Lower lobe of right lung (tissue), 2 donors: ENCODE measurements around the gene GLMP. TPM values are rescaled to one million over a fixed set of nuclear protein-coding genes. Genes with fewer than 3 reads are reported as not detected.
"Not testable (repeated sequence)": the region's sequence is repeated elsewhere in the genome, so short reads cannot be mapped to it uniquely, and the experiment has no call there.

Source experiments
- ATAC-seq, 2 donors: fragments of 200-7000 bp; cut with Tn5 transposase; one replicate each; pipeline ENCODE4 v1.9.1; 2020 to 2022; ENCODE audit warnings: mild to moderate bottlenecking in 2 of 2, moderate library complexity in 2 of 2
- DNase-seq: peaks from one replicate; pipeline ENCODE4 v3.0.0-alpha.2; 2020
- H3K27ac ChIP-seq: fragments of 200-600 bp; one replicate; pipeline ENCODE4 v1.8.0; 2022
- H3K27me3 ChIP-seq: fragments of 200-600 bp; one replicate; pipeline ENCODE4 v1.8.0; 2022; ENCODE audit warnings: low read depth
- H3K36me3 ChIP-seq: fragments of 200-600 bp; one replicate; pipeline ENCODE4 v1.8.0; 2022; ENCODE audit warnings: mild to moderate bottlenecking
- H3K4me1 ChIP-seq: fragments of 200-600 bp; one replicate; pipeline ENCODE4 v1.8.0; 2022
- H3K4me3 ChIP-seq: fragments of 200-600 bp; one replicate; pipeline ENCODE4 v1.8.0; 2022; ENCODE audit warnings: mild to moderate bottlenecking
- H3K9me3 ChIP-seq: fragments of 200-600 bp; one replicate; pipeline ENCODE4 v1.8.0; 2022
- intact Hi-C: fragments of 100-400 bp; cut with DNase I; formaldehyde crosslinking; loops from one replicate; pipeline ENCODE4 v1.11.0; 2022
- total RNA-seq: library from RNA; stranded (reverse); fragmentation: NEBNext Ultra II Directional; extraction: Animal tissue kit (Norgen Biotek cat#: 25700); gene quantifications from one replicate; pipeline ENCODE4 v1.2.1, GENCODE V29; 2021
- TF ChIP-seq, protein P1 (sequence below): fragments of 200-600 bp; IDR thresholded peaks from one replicate; pipeline ENCODE4 v1.8.0; 2022; ENCODE audit warnings: antibody characterized with exemption, mild to moderate bottlenecking
- donor health status: DM: no; HTN: yes; CAD: no; lungs with severe emphysema.

GLMP gene
- total RNA-seq, 1 donor from 2014 or later: 53.7 TPM

DNA sequence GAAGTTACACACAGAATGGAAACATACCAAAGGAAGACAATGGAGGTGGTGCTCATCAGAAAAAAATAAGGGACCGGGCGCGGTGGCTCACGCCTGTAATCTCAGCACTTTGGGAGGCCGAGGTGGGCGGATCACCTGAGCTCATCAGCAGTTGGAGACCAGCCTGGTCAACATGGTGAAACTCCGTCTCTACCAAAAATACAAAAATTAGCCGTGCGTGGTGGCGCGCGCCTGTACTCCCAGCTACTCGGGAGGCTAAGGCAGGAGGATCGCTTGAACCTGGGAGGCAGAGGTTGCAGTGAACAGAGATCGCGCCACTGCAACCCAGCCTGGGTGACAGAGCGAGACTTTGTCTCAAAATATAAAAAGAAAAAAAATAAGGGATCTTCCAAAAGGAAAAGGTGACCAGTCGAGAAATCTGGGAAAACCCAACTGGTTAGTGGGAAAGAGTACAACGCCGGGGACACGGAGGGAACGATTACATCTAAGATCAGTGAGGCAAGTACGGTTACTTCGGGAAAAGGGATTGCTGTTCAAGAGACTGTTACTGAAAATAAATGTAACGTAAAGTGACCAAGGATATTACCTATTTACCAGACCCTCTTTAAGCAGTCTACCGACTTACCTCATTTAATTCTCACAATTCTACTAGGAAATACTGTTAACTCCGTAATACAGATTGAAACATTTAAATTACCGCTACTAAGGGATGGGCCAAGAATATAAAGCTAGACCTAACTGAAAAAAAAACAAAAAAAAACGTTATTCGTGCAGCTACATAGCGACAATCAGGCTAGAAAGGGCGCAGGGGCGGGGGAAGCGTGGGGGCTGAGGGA, 41.8 kb upstream of the GLMP start:
- H3K27ac ChIP-seq: peak overlapping the region; percentile 54
- peak overlapping the region; percentile 70 for H3K4me3 ChIP-seq
- H3K27me3 ChIP-seq: no peaks in the 10 kb centered on the region
- ATAC-seq (peak in 1 of 2 donors; percentile 3), DNase-seq (no peak)
- TF ChIP-seq, protein P1, sequence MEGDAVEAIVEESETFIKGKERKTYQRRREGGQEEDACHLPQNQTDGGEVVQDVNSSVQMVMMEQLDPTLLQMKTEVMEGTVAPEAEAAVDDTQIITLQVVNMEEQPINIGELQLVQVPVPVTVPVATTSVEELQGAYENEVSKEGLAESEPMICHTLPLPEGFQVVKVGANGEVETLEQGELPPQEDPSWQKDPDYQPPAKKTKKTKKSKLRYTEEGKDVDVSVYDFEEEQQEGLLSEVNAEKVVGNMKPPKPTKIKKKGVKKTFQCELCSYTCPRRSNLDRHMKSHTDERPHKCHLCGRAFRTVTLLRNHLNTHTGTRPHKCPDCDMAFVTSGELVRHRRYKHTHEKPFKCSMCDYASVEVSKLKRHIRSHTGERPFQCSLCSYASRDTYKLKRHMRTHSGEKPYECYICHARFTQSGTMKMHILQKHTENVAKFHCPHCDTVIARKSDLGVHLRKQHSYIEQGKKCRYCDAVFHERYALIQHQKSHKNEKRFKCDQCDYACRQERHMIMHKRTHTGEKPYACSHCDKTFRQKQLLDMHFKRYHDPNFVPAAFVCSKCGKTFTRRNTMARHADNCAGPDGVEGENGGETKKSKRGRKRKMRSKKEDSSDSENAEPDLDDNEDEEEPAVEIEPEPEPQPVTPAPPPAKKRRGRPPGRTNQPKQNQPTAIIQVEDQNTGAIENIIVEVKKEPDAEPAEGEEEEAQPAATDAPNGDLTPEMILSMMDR: no peak
- peaks cover 36% of the 10 kb centered on the region for H3K36me3 ChIP-seq
- H3K4me1 ChIP-seq: peaks cover 21% of the 10 kb centered on the region
- no peaks in the 10 kb centered on the region for H3K9me3 ChIP-seq
- intact Hi-C loops: no loop called here

DNA sequence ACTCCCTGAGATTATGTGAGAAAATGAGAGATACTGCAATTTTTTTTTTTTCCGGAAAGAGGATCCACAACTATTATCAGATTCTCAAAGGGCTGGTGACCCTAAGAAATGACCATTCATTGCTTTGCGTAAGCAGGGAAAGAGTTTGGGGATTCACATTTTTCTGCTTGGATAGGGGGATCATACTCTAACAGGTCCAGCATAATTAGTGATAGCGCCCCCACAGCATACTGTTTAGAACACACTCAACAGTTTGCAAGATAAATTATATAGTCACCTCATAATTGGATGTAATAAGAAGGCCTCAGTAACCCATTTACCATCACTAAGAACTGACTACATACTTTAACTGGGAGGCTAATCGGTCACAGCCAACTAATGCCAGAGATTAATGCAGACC, 40.8 kb upstream of the GLMP start:
- TF ChIP-seq, protein P1: no peak
- H3K4me1 ChIP-seq: peaks cover 21% of the 10 kb centered on the region
- ATAC-seq (no peak), DNase-seq (no peak)
- no peaks in the 10 kb centered on the region for H3K27me3 ChIP-seq
- H3K27ac ChIP-seq: no peak overlapping the region
- H3K36me3 ChIP-seq: peaks cover 46% of the 10 kb centered on the region
- intact Hi-C loops: no loop called here
- peak overlapping the region; percentile 70 for H3K4me3 ChIP-seq
- H3K9me3 ChIP-seq: no peaks in the 10 kb centered on the region

DNA sequence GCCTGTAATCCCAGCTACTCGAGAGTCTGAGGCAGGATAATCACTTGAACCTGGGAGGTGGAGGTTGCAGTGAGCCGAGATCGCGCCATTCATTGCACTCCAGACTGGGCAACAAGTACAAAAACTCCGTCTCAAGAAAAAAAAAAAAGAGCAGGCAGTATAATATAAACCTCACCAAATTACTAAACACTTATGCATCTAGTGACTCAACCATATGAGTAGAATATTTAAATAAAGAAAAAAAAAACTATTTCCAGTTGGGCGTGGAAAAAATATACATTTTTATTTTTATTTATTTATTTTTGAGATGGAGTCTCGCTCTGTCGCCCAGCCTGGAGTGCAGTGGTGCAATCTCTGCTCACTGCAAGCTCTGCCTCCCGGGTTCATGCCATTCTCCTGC, 27.7 kb upstream of the GLMP start:
- H3K36me3 ChIP-seq: peaks cover 84% of the 10 kb centered on the region
- intact Hi-C loops, H3K27ac ChIP-seq, H3K4me1 ChIP-seq, ATAC-seq, DNase-seq, H3K9me3 ChIP-seq, H3K4me3 ChIP-seq, H3K27me3 ChIP-seq: not testable (repeated sequence)

DNA sequence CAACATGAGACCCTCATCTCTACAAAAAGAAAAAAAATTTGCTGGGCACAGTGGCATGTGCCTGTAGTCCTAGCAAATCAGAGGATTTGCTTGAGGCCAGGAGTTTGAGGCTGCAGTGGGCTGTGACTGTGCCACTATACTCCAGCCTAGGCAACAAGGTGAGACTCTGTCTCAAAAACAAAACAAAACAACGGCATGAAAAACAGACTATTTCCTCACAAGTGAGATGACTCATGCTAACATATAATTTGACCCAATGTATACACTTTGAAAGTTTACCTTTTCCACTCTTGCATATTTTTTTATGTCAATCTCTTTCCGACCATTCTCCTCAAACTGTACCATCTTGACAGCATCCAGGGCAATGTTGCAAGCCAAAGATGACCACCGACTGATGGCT, 25.1 kb upstream of the GLMP start:
- no peaks in the 10 kb centered on the region for H3K9me3 ChIP-seq
- no peaks in the 10 kb centered on the region for H3K4me1 ChIP-seq
- intact Hi-C loops: no loop called here
- peaks cover 100% of the 10 kb centered on the region for H3K36me3 ChIP-seq
- no peaks in the 10 kb centered on the region for H3K27me3 ChIP-seq
- no peak overlapping the region for H3K4me3 ChIP-seq
- H3K27ac ChIP-seq: no peak overlapping the region
- ATAC-seq (no peak), DNase-seq (no peak)
- TF ChIP-seq, protein P1: no peak

DNA sequence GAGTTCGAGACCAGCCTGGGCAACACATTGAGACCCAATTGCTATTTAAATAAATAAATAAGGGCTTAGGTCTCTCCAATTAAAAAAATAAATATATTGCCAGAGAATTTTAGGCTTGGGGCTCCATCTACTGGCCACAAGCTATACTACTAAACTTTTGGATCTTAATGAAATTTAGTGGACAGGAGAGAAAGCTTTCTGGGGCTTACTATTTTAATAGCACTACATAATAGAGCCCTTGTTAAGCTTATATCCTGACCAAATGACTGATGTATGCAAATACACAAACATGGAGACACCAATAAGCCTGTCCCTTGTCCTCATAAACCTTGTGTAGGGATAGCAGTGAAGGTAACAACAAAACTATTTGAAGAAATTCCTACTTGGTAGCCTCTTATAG, 24.2 kb upstream of the GLMP start:
- no peak for ATAC-seq
- H3K4me1 ChIP-seq: no peaks in the 10 kb centered on the region
- no peaks in the 10 kb centered on the region for H3K27me3 ChIP-seq
- TF ChIP-seq, protein P1: peak; percentile 43
- intact Hi-C loops: no loop called here
- H3K27ac ChIP-seq: no peak overlapping the region
- peaks cover 100% of the 10 kb centered on the region for H3K36me3 ChIP-seq
- H3K4me3 ChIP-seq: no peak overlapping the region
- DNase-seq: no peak
- no peaks in the 10 kb centered on the region for H3K9me3 ChIP-seq

DNA sequence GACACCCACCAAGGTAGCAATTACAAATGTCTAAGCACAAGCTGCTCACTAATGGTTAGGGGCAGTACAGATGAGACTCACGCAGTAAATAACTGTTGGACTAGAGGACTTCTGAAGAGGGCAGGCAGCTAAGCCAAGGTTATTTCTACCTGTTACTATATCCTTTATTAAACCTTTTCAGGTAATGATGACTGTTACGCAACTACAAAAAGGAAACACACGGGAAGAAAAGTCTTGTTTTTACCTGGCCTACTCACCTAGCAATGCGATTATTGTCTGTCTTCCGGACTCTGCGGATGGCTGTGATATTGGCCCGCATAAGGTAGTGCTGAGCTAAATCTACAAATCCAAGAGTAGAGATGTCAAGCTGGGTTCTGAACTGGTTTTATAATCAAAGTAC, 21.4 kb upstream of the GLMP start:
- intact Hi-C loops: no loop called here
- ATAC-seq (no peak), DNase-seq (no peak)
- Histone ChIP-seq H3K4me3 (no peak overlapping the region), H3K4me1 (no peaks in the 10 kb centered on the region), H3K9me3 (no peaks in the 10 kb centered on the region), H3K27ac (no peak overlapping the region), H3K27me3 (no peaks in the 10 kb centered on the region), H3K36me3 (peaks cover 100% of the 10 kb centered on the region)
- TF ChIP-seq, protein P1: no peak
